Neural crest cell (in vitro differentiated cells): Measurements from ENCODE around the gene LSM7. TPM values are rescaled to one million over a fixed set of nuclear protein-coding genes. Genes with fewer than 3 reads are reported as not detected.
A peak's percentile ranks its signal among the peaks of the same experiment; 100 is the strongest.
"Not testable (repeated sequence)": the region's sequence is repeated elsewhere in the genome, so short reads cannot be mapped to it uniquely, and the experiment has no call there.

ENCODE experiments used
- DNase-seq: peaks from one replicate; pipeline ENCODE4 v3.0.0; 2021; ENCODE audit warnings: low read depth, mixed read lengths, low spot score
- H3K27ac Mint-ChIP-seq: one replicate; pipeline ENCODE4 v1.8.0; 2021; ENCODE audit warnings: mild to moderate bottlenecking, mixed read lengths; ENCODE audit not compliant: unreplicated experiment
- H3K27me3 Mint-ChIP-seq: 2 replicates; pipeline ENCODE4 v1.8.0; 2021; ENCODE audit warnings: low read depth, mild to moderate bottlenecking, mixed read lengths
- H3K36me3 Mint-ChIP-seq: 2 replicates; pipeline ENCODE4 v1.8.0; 2021; ENCODE audit warnings: low read depth, mild to moderate bottlenecking, mixed read lengths
- H3K4me1 Mint-ChIP-seq: 2 replicates; pipeline ENCODE4 v1.8.0; 2021; ENCODE audit warnings: mixed read lengths
- H3K4me3 Mint-ChIP-seq: one replicate; pipeline ENCODE4 v1.8.0; 2021; ENCODE audit warnings: mild to moderate bottlenecking, mixed read lengths
- H3K9me3 Mint-ChIP-seq: 2 replicates; pipeline ENCODE4 v1.8.0; 2021; ENCODE audit warnings: mixed read lengths
- CTCF ChIP-seq: fragments of 200-600 bp; sonication (generic); conservative IDR thresholded peaks from 2 replicates; pipeline ENCODE4 v1.5.0; 2021; ENCODE audit warnings: antibody characterized with exemption, mild to moderate bottlenecking
- total RNA-seq: library from RNA; stranded (reverse); gene quantifications from 2 replicates; pipeline ENCODE4 v1.2.1, GENCODE V29; 2021

LSM7 gene
- total RNA-seq, 1 donor from 2014 or later, result 198 TPM

- Mint-ChIP-seq H3K36me3 (peaks cover 4% of the 10 kb centered on the region), H3K4me3 (no peak overlapping the region), H3K27ac (no peak overlapping the region), H3K9me3 (no peaks in the 10 kb centered on the region), H3K4me1 (peaks cover 7% of the 10 kb centered on the region), H3K27me3 (peaks cover 70% of the 10 kb centered on the region)
- DNase-seq, result no peak
- no peak for TF ChIP-seq CTCF
Observed at GRCh38 chr19:2287585-2288337, 40.6 kb downstream of the LSM7 start.

- DNase-seq, result no peak
- Mint-ChIP-seq H3K27me3 (peaks cover 65% of the 10 kb centered on the region), H3K36me3 (peaks cover 4% of the 10 kb centered on the region), H3K9me3 (no peaks in the 10 kb centered on the region), H3K4me3 (no peak overlapping the region), H3K27ac (no peak overlapping the region), H3K4me1 (peaks cover 10% of the 10 kb centered on the region)
- no peak for TF ChIP-seq CTCF
Observed at GRCh38 chr19:2286402-2287140, 41.8 kb downstream of the LSM7 start.

- Mint-ChIP-seq H3K4me1 (peaks cover 8% of the 10 kb centered on the region), H3K9me3 (no peaks in the 10 kb centered on the region), H3K36me3 (peaks cover 3% of the 10 kb centered on the region), H3K27ac (no peak overlapping the region), H3K27me3 (peaks cover 43% of the 10 kb centered on the region), H3K4me3 (no peak overlapping the region)
- TF ChIP-seq CTCF, result no peak
- DNase-seq, result no peak
Observed at GRCh38 chr19:2283835-2284507, 44.4 kb downstream of the LSM7 start.

GRCh38 chr19:2282862-2283237, 45.5 kb downstream of the LSM7 start:
- H3K27me3 Mint-ChIP-seq, result peaks cover 32% of the 10 kb centered on the region
- no peak for DNase-seq
- H3K4me1 Mint-ChIP-seq, result peaks cover 5% of the 10 kb centered on the region
- H3K36me3 Mint-ChIP-seq, result no peaks in the 10 kb centered on the region
- TF ChIP-seq CTCF, result no peak
- peak overlapping the region; percentile 63 for H3K4me3 Mint-ChIP-seq
- H3K9me3 Mint-ChIP-seq, result no peaks in the 10 kb centered on the region
- H3K27ac Mint-ChIP-seq, result no peak overlapping the region

GRCh38 chr19:2282062-2282861, 46.1 kb downstream of the LSM7 start, which contains the start of gene PEAK3:
Gene PEAK3 (minus strand): TSS chr19:2282175. CDS start chr19:2280931, 1,244 bp downstream.
- peaks cover 5% of the 10 kb centered on the region for H3K4me1 Mint-ChIP-seq
- peaks cover 26% of the 10 kb centered on the region for H3K27me3 Mint-ChIP-seq
- TF ChIP-seq CTCF, result no peak
- no peak within 1 kb of the TSS for H3K27ac Mint-ChIP-seq
- no peaks in the 10 kb centered on the region for H3K9me3 Mint-ChIP-seq
- peak; percentile 47 for DNase-seq
- H3K4me3 Mint-ChIP-seq, result peak within 1 kb of the TSS; percentile 63
- no peaks in the 10 kb centered on the region for H3K36me3 Mint-ChIP-seq

GRCh38 chr19:2281265-2282061, 46.9 kb downstream of the LSM7 start:
- not testable (repeated sequence) for H3K4me3 Mint-ChIP-seq, DNase-seq, H3K27ac Mint-ChIP-seq, H3K4me1 Mint-ChIP-seq, H3K36me3 Mint-ChIP-seq, H3K9me3 Mint-ChIP-seq
- H3K27me3 Mint-ChIP-seq, result peaks cover 20% of the 10 kb centered on the region
